Measurements from ENCODE around the gene EVI5.

DNA sequence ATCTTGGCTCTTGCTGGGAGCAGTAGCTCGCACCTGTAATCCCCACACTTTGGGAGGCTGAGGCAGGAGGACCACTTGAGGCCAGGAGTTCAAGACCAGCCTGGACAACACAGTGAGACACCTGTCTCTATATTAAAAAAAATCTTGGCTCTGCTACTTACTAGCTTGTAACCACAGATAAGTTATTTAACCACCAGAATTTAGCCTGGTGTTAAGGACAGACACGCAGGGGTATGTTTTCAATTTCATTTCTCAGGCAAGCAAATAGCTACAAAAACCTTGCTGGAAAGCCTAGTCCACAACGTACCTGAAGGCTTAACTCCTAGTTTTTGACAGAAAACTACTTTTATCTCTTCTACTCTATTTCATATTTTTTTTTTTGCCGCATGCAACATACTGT, 273.4 kb downstream of the EVI5 start:
- TF ChIP-seq POLR2AphosphoS5 (IDR thresholded peaks at IDR 0.05; ENCODE audit: low read depth, low read length): no peak
- no peak for TF ChIP-seq POLR2A (IDR thresholded peaks at IDR 0.05; ENCODE audit: low read depth, low read length)
- TF ChIP-seq TAF1 (IDR thresholded peaks at IDR 0.05; ENCODE audit: borderline replicate concordance, low read depth, low read length): no peak
